Activated T-cell treated with anti-CD3 and anti-CD28 coated beads, Interleukin-2, amount 50 U/mL, for 72 hours (primary cell): ENCODE data around the gene PAQR5. TPM values are rescaled to one million over a fixed set of nuclear protein-coding genes. Genes with fewer than 3 reads are reported as not detected.
A peak's percentile ranks its signal among the peaks of the same experiment; 100 is the strongest.

Source experiments
- ATAC-seq, 2 donors: fragments of 150-1000 bp; cut with Tn5 transposase; replicated peaks in 1 of 2; 2 replicates each; pipeline ENCODE4 v1.10.0; 2021; ENCODE audit warnings: moderate library complexity in 2 of 2, mild to moderate bottlenecking in 1 of 2
- DNase-seq, 2 donors: peaks; one replicate each; pipeline ENCODE4 v3.0.0; 2021 to 2022; ENCODE audit warnings: mixed read lengths in 1 of 2
- H3K27ac Mint-ChIP-seq: one replicate; pipeline ENCODE4 v1.8.0; 2022; ENCODE audit warnings: mild to moderate bottlenecking, moderate library complexity, mixed read lengths
- H3K27me3 Mint-ChIP-seq: one replicate; pipeline ENCODE4 v1.8.0; 2022; ENCODE audit warnings: low read depth, mixed read lengths
- H3K36me3 Mint-ChIP-seq, 2 donors: one replicate each; pipeline ENCODE4 v1.8.0; 2022; ENCODE audit warnings: mixed read lengths in 2 of 2, mild to moderate bottlenecking in 1 of 2; ENCODE audit not compliant: insufficient read depth in 2 of 2
- H3K4me1 Mint-ChIP-seq: one replicate; pipeline ENCODE4 v1.8.0; 2022; ENCODE audit warnings: low read depth, mixed read lengths
- H3K4me3 Mint-ChIP-seq, 2 donors: one replicate each; pipeline ENCODE4 v1.8.0; 2022; ENCODE audit warnings: mild to moderate bottlenecking in 2 of 2, mixed read lengths in 2 of 2, moderate library complexity in 2 of 2
- H3K9me3 Mint-ChIP-seq, 2 donors: one replicate each; pipeline ENCODE4 v1.8.0; 2022; ENCODE audit warnings: mixed read lengths in 2 of 2
- total RNA-seq, 2 donors: library from RNA; stranded (reverse); gene quantifications; one replicate each; pipeline ENCODE4 v1.2.3, GENCODE V29; 2022

PAQR5 gene
- total RNA-seq, 2 donors from 2014 or later, result 0.07 TPM; not detected in 1

DNA sequence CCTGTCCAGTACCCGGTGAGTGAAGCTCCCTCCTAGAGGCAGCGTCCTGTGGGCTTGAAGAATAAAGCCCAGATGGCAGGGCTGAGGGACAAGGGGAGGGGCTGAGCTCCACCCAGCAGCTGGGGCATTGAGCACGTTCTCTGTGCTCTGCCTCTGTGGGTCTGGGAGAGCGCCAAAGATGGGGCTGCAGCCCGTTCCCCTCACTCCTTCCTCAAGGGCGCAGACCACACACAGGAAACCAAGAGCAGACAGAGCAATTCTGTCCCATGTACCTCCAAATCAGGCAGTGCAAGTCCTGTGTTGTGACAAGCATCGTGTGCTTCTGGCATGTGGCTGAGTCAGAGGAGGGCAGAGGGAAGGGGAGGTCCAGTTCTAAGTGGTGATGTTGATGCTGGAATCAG, 99.8 kb downstream of the PAQR5 start:
- H3K4me1 Mint-ChIP-seq, result peaks cover 33% of the 10 kb centered on the region
- H3K9me3 Mint-ChIP-seq, result no peaks in the 10 kb centered on the region
- ATAC-seq (no peak), DNase-seq (no peak)
- no peak overlapping the region for H3K4me3 Mint-ChIP-seq
- no peak overlapping the region for H3K27ac Mint-ChIP-seq
- no peaks in the 10 kb centered on the region for H3K36me3 Mint-ChIP-seq
- H3K27me3 Mint-ChIP-seq, result peaks cover 13% of the 10 kb centered on the region

DNA sequence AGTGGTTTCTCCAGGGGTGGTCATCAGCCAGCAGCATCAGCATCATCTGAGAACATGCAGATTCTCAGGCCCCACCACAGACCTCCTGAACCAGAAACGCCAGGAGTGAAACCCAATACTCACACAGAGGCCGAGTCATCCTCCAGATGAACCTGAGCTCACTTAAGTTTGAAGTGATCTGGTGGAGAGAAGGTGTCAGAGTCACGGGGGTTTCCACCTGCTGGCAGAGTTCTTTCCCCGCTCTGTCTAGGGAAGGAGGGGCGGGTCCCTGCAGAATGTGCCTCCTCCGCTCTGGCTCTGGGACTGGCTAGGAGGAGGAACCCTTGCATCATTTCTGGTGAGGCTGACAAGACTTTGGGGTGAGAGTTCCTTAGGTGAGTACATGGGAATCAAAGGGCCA, 102.1 kb downstream of the PAQR5 start:
- H3K4me3 Mint-ChIP-seq, result no peak overlapping the region
- H3K27me3 Mint-ChIP-seq, result peaks cover 13% of the 10 kb centered on the region
- peak; percentile 25 to 54 for DNase-seq
- H3K36me3 Mint-ChIP-seq, result no peaks in the 10 kb centered on the region
- no peaks in the 10 kb centered on the region for H3K9me3 Mint-ChIP-seq
- ATAC-seq, result peak; percentile 88 to 91
- H3K4me1 Mint-ChIP-seq, result peaks cover 18% of the 10 kb centered on the region
- no peak overlapping the region for H3K27ac Mint-ChIP-seq

- Mint-ChIP-seq H3K4me3 (no peak overlapping the region), H3K4me1 (peaks cover 16% of the 10 kb centered on the region), H3K27me3 (peaks cover 4% of the 10 kb centered on the region), H3K9me3 (no peaks in the 10 kb centered on the region), H3K36me3 (no peaks in the 10 kb centered on the region), H3K27ac (no peak overlapping the region)
- no peak for ATAC-seq
- no peak for DNase-seq
Observed at GRCh38 chr15:69402816-69403215, 104.1 kb downstream of the PAQR5 start.

DNA sequence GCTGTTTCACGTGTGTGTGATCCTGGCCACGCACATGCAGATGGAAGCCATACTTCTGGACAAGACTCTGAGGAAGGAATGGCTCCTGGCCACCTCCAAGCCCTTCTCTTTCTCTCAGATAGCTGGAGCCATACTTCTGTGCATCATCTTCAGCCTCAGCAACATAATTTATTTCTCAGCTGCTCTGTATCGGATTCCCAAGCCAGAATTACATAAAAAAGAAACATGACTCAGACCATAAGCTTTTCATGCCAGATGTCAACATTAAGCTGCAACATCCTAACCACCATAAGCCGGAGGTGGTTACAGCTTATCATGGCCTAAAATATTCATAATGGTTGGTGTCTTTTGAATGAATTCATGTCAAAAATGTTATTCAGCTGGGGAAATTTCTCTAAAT, 104.9 kb downstream of the PAQR5 start:
- Mint-ChIP-seq H3K36me3 (no peaks in the 10 kb centered on the region), H3K27ac (no peak overlapping the region), H3K9me3 (no peaks in the 10 kb centered on the region), H3K4me1 (peaks cover 13% of the 10 kb centered on the region), H3K27me3 (no peaks in the 10 kb centered on the region), H3K4me3 (no peak overlapping the region)
- ATAC-seq (no peak), DNase-seq (no peak)

- peaks cover 13% of the 10 kb centered on the region for H3K4me1 Mint-ChIP-seq
- no peaks in the 10 kb centered on the region for H3K36me3 Mint-ChIP-seq
- no peaks in the 10 kb centered on the region for H3K27me3 Mint-ChIP-seq
- H3K4me3 Mint-ChIP-seq, result no peak overlapping the region
- no peak for DNase-seq
- ATAC-seq, result no peak
- no peaks in the 10 kb centered on the region for H3K9me3 Mint-ChIP-seq
- H3K27ac Mint-ChIP-seq, result no peak overlapping the region
Observed at GRCh38 chr15:69405110-69405509, 106.4 kb downstream of the PAQR5 start.

DNA sequence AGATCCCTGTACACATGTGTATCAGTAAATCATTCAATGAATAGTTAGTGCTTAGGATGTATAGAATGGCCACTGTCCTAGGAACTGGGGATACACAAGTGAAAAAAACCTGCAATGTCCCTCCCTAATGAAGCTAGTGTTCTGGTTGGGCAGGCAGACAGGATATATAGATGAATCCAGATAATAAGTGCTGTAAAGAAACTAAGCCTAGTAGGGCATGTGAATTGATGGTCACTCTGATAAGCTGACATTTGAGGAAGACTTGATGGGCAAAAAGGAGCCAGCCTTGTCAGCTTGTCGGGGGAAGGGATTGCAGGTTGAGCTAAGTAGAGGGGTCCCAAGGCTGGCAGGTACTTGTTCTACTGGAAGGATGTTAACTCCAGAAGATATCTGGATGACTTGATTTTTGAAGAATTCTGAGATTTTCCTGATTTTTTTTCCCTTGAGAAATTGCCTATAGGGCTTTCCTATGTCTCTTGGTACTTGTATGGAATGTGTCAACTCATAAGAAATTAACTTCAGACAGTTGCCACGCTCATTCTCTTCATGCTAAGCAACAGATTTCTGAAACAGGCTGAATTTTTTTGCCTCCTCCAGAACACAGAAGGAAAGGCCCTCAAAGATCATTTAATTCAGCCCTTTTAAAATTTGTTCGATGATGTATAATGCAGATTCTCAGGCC, 109.1 kb downstream of the PAQR5 start:
- H3K36me3 Mint-ChIP-seq, result no peaks in the 10 kb centered on the region
- no peaks in the 10 kb centered on the region for H3K9me3 Mint-ChIP-seq
- no peaks in the 10 kb centered on the region for H3K27me3 Mint-ChIP-seq

DNA sequence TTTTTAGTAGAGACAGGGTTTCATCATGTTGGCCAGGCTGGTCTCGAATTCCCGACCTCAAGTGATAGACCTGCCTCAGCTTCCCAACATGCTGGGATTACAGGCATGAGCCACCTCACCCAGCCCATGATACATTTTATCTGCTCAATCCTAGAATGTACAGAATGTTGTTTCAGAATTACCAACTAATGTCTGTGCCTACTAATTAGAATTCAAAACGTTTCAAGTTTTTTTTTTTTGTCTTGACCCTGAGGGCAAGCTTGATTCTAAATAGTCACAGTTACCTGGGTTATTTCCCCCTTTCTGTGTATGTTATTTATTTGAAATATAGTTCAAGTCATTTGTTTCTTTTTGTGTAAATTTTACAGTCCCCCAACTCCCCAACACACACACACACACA, 110.1 kb downstream of the PAQR5 start:
- no peak overlapping the region for H3K27ac Mint-ChIP-seq
- no peak for DNase-seq
- H3K36me3 Mint-ChIP-seq, result no peaks in the 10 kb centered on the region
- H3K27me3 Mint-ChIP-seq, result no peaks in the 10 kb centered on the region
- ATAC-seq, result no peak
- H3K4me1 Mint-ChIP-seq, result peaks cover 11% of the 10 kb centered on the region
- no peaks in the 10 kb centered on the region for H3K9me3 Mint-ChIP-seq
- H3K4me3 Mint-ChIP-seq, result no peak overlapping the region

More for the DNA sequence above, 109.1 kb downstream of the PAQR5 start:
- no peak for ATAC-seq
- no peak for DNase-seq
- no peak overlapping the region for H3K4me3 Mint-ChIP-seq
- no peak overlapping the region for H3K27ac Mint-ChIP-seq
- H3K4me1 Mint-ChIP-seq, result peaks cover 2% of the 10 kb centered on the region

GRCh38 chr15:69410248-69410874, 111.6 kb downstream of the PAQR5 start:
- Mint-ChIP-seq H3K4me3 (no peak overlapping the region), H3K27ac (no peak overlapping the region), H3K27me3 (no peaks in the 10 kb centered on the region), H3K9me3 (no peaks in the 10 kb centered on the region), H3K4me1 (peaks cover 21% of the 10 kb centered on the region), H3K36me3 (peaks cover 2 to 3% of the 10 kb centered on the region in 2 donors)
- peak; percentile 19 to 57 for DNase-seq
- peak; percentile 39 to 57 for ATAC-seq

DNA sequence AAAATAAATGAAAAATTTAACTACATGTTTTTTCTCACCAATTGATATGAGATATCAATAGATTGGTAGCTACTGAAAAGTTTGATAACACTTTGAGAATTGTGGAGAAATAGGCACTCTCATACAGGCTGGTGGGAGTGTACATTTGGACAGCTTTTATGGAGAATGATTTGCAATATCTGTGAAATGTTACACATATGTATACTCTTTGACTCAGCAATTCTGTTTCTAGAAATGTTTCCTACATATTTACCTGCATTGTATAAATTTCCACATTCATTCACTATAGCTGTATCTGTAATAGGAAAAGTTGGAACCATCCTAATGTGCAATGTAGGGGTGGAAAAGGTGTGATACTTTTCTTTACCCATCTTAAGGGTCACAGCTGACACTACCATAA, 113.6 kb downstream of the PAQR5 start:
- no peak overlapping the region for H3K4me3 Mint-ChIP-seq
- no peaks in the 10 kb centered on the region for H3K9me3 Mint-ChIP-seq
- H3K27ac Mint-ChIP-seq, result no peak overlapping the region
- ATAC-seq (no peak), DNase-seq (no peak)
- peaks cover 2 to 12% of the 10 kb centered on the region in 2 donors for H3K36me3 Mint-ChIP-seq
- H3K4me1 Mint-ChIP-seq, result peaks cover 28% of the 10 kb centered on the region
- H3K27me3 Mint-ChIP-seq, result no peaks in the 10 kb centered on the region

DNA sequence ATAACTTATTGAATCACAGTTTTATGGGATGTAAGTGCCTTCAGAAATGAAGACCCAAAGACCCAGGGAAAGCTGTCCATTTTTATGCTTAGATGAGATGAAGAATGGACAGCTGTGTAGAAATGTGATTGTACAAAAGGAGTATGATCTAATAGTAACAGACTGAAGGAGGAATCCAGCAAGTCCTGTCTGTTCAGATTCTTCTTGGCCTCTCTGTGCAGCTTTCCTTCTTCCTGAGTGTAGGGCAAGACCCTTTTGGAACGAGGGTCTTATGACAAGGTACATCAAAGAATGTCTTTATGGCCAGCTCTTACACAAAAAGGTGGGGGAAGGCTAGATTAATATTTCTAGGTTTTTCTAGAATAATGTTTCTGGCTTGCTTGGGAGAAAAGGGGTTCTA, 114.0 kb downstream of the PAQR5 start:
- Mint-ChIP-seq H3K36me3 (peaks cover 2 to 15% of the 10 kb centered on the region in 2 donors), H3K27me3 (no peaks in the 10 kb centered on the region), H3K27ac (no peak overlapping the region), H3K9me3 (no peaks in the 10 kb centered on the region), H3K4me1 (peaks cover 28% of the 10 kb centered on the region), H3K4me3 (no peak overlapping the region)
- ATAC-seq (no peak), DNase-seq (no peak)

DNA sequence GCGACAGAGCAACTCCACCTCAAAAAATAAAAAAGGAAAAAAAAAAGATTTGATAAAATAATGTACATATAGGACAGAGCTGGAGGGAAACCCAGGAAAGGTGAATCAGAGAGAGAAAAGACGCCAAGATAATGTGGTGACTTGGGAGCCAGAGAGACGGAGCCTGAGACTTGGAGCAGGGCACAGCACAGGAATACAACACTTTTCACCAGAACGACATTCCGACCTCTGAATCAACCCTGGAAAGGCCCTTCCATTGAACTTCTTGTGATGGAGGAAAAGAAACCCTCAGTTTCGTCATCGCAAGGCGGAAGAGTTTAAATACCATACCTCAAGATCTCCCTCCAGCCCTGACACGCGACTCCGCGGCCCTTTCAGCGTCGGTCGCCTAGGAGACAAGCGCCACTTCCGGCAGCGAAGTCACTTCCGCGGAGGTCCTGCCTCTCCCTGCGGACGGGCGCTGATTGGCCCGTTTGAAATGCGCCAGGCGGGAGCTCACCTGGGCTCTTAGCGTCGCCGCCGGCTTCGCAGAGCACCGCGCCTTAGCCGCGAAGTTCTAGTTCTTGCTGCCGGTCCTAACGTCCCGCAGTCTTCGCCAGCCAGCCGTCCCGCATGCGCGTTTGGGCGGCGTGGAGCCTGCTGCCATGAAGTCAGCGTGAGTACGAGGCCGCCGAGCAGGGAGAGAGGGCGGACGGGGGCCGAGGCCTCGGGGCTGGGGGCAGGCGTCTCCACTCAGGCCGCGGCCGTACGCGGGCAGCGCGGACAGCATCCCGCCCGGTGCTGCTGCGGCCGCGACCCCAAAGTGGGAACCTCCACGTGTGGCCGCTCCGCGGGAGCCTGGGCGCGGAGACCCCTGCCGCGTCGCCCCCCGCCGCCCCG, 115.3 kb downstream of the PAQR5 start, which contains the start of gene KIF23:
Gene KIF23 (plus strand): TSS at position 528 of the 879 bp plus-strand sequence. CDS start 117 bp downstream, at position 645.
- peak; percentile 97 to 98 for ATAC-seq
- Mint-ChIP-seq H3K27me3 (peaks cover 6% of the 10 kb centered on the region), H3K9me3 (no peaks in the 10 kb centered on the region), H3K4me1 (peaks cover 34% of the 10 kb centered on the region), H3K4me3 (peak within 1 kb of the TSS; percentile 89 to 92), H3K36me3 (peaks cover 7 to 26% of the 10 kb centered on the region in 2 donors), H3K27ac (peak within 1 kb of the TSS; percentile 36)
- DNase-seq, result peak; percentile 92 to 94

GRCh38 chr15:69414701-69415167, 116.0 kb downstream of the PAQR5 start:
- no peaks in the 10 kb centered on the region for H3K9me3 Mint-ChIP-seq
- H3K27ac Mint-ChIP-seq, result no peak overlapping the region
- ATAC-seq, result peak; percentile 8 to 26
- peaks cover 34% of the 10 kb centered on the region for H3K4me1 Mint-ChIP-seq
- H3K27me3 Mint-ChIP-seq, result peaks cover 6% of the 10 kb centered on the region
- peak overlapping the region; percentile 89 to 92 for H3K4me3 Mint-ChIP-seq
- H3K36me3 Mint-ChIP-seq, result peaks cover 11 to 32% of the 10 kb centered on the region in 2 donors
- peak; percentile 21 to 29 for DNase-seq

DNA sequence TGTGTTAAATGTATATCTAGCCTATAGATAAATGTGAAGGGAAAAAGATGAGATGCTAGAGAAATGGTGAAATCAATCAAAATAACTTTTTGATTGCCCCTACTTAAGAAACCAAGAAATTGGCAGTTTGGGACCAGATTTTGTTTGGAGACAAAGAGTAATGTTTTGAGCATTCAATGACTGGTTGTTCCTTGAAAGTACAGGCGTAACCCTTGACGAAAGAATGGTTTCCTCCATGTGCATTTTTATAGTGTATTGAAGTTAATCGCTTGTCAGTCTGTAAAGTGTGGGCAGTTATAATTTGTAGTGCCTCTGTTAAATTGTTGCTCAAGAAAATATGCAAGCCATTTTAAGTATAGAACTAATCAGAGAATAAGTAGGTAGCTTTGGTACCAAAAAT, 116.7 kb downstream of the PAQR5 start:
- peaks cover 11 to 35% of the 10 kb centered on the region in 2 donors for H3K36me3 Mint-ChIP-seq
- no peak for ATAC-seq
- H3K9me3 Mint-ChIP-seq, result no peaks in the 10 kb centered on the region
- H3K27ac Mint-ChIP-seq, result no peak overlapping the region
- peak overlapping the region; percentile 89 to 92 for H3K4me3 Mint-ChIP-seq
- H3K4me1 Mint-ChIP-seq, result peaks cover 34% of the 10 kb centered on the region
- H3K27me3 Mint-ChIP-seq, result peaks cover 6% of the 10 kb centered on the region
- DNase-seq, result no peak
